Stimulated activated CD8-positive, alpha-beta memory T cell treated with anti-CD3 and anti-CD28 coated beads, Interleukin-12 subunit alpha, Interleukin-12 subunit beta, amount 100 ng/mL, for 24 hours (primary cell): ENCODE measurements around the gene GZMA.

ENCODE experiments used
- DNase-seq: peaks from one replicate; pipeline ENCODE4 v3.0.0-alpha.2; 2020; ENCODE audit errors: extremely low read depth

The GZMA gene

DNA sequence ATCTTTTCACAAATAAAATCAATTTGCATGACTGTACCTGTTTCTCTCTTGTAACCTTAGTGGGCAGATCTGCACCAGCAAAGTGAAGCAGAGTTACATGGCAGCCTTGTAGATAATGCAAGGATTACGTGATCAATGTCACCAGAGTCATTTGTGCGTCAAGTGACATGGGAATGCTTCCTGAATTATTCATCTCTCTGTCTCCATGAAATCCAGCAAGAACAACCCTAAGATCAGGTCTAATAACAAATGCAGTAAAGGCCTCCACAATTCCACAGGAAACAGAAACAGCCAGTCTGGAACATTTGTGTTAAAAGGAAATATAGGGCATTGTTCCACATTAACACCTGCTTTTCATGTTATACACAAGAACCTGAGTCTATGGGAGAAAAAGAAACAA lies 7.8 kb downstream of the GZMA start:
- DNase-seq, result no peak

DNA sequence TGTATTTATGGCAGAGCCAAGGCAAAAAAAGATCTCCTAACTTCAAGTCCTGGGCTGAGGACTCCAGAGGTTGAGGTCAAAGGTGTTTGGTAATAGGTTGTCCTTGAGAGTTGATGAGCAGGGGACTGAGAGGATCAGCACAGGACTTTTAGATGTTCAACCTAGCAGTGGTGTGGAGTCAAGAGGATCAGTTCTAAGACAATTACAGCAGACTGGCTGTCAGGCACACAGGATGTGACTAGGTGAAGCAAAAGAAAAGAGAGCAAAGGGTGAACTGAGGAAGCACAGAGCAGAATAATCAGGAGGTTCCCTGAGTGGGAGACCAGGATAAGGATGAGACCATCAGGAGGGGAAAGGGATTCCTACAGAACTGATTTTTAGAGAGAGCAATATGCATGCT lies 10.9 kb downstream of the GZMA start:
- no peak for DNase-seq

DNA sequence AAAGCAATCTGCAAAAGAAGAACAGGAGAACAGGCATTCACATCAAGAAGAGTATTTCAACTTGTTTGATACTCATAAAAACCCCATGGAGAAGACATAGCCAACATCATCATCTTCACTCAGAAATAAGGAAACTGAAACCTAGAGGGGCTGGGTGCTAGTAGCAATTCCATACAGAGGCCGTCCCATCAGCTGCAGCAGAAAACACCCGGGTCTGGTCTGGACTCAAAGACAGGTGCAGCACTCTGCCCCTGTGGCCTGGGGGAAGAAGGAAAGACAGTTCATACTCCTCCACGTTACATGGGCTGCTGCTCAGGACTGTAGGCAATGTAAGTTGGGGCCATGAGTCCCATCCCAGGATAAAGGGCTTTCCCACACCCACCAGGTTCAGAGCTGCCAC lies 11.6 kb downstream of the GZMA start:
- DNase-seq, result no peak

DNA sequence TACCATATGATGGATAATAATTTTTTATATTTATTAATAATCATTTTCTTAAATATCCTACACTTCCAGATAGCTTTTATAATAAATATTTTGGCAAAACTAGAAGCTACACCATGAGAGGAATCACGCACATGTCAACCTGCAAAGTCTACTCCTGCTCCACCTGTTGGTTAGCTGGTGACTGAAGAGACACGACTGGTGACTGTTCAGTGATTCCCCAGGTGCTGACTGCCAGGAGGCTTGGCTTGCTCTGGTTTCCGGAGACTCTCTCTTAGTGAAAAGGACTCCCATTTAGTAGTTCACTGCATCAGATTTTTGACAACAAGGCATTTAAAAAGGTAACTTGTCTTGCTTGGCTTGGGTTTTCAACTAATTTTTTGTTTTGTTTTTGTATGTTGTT lies 20.9 kb downstream of the GZMA start:
- DNase-seq, result no peak

DNA sequence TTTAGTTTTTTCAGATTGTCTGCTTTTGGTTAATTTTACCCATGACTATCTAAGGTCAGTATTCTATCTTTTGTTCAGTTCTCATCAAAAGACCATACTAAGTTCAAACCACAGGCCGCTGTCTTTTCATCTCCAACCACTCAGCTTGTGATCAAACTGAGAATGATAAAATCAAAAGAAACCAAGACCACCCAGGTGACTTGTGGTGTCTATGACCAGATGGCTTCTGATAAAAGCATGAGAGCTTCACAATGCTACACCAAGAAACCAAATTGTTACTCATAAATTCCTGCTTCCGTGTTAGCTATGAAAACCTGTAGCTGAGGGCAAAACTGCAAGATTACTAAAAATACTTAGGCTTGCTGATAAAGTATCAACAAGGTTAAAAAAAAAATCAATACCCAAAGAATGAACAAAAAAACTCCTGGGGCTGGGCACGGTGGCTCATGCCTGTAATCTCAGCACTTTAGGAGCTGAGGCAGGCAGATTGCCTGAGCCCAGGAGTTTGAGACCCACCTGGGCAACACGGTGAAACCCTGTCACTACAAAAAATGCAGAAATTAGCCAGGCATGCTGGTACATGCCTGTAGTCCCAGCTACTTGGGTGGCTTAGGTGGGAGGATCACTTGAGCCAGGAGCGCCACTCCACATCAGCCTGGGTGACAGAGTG lies 31.7 kb downstream of the GZMA start:
- no peak for DNase-seq

DNA sequence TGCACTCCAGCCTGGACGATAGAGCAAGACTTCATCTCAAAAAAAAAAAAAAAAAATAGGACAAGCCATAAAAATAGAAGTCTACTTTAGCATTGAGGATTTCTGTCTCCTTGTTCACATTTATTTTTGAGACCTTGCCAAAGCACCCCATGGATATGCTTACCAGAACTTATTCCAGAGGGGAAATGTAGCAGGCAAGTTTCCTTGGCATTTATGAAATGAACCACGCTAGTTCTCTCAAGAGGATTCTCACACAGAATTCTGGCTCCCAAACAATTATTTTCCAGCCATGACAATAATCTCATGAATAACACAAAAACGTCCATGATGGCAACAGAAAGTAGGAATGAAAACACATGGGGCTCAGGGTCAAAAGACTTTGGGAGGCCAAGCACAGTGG lies 34.1 kb downstream of the GZMA start:
- no peak for DNase-seq

DNA sequence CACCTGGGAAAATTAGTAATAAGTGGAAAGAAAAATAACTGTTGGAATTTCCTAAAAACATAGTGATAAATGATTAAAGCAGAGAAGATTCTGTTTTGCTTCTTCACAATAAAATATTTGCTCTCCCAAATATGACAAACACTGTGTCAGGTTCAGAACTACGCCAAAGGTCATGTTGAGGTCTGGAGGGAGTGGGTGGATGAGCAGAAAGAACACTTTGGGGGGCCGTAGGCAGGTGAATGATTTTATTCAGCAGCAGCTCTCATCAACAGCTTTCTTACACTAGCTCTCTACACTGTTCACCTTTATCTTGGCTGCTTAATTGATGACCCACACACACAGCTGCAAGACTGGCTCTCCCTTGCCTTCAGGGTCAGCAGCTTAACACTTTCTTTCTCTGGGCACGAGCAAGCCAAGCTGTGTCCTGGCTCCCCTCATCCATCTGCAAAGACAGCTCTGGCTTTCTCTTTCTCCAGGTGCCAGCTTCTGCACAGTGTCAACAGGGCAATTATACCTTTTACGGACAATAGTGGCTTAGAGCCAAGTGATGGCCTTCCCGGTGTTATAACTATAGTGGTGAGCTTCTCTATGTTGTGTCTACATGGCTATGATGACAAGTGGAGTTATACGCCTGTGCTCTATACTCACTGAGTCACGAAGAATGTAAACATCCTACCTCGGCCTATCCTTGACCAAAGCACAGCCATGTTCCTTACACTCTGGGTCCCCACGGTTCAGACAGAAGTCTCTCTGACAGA lies 38.6 kb downstream of the GZMA start:
- DNase-seq, result no peak

DNA sequence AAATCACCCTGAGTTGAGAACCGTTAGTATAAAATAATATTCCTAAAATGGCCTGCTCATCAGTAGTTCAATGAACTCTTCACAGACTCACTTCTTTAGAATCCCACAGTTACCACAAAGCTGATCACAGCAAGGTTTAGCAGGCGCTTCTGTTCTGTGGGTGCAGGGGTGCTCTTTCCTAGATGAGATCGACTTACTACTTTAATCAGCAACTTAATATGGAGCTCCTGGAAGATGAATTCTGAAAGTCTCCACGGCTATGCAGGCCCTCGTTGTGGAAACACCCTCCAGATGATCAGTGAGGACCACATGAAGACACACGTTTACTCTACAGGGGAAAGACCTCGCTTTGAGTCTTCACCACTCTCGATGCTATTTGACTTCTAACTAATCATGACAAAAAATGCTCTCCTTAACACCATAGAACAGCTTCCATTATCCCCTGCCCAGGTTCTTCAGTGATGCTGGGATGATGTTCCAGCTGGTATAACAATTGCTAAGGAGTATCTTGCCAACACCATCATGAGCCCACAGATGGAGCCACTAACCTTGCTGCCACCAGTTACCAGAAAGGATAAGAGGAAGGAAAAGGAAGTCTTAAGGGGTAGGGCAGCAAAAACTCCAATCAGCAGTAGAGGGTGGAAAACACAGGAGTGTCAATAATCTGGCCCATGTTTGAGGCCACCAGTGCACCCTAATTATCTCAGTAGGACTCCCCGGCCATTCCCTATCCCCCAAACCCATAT lies 39.7 kb downstream of the GZMA start:
- DNase-seq, result no peak

DNA sequence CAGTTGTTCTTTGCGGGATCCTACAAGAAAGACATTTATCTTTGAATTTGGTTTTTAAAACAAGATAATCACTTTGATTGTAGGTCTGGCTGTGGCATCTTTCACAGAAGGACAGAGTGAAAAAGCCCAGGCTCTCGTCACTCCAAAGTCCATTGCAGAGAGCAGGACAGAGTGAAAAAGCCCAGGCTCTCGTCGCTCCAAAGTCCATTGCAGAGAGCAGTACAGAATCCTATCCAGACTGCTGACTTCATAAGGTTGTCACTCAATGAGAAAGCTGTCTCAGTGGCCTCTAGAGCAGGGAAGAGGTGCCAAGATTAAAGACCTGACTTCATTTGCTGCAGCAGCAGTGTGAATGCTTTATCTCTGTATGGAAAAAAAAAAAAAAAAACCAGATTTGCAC lies 41.2 kb downstream of the GZMA start:
- no peak for DNase-seq

DNA sequence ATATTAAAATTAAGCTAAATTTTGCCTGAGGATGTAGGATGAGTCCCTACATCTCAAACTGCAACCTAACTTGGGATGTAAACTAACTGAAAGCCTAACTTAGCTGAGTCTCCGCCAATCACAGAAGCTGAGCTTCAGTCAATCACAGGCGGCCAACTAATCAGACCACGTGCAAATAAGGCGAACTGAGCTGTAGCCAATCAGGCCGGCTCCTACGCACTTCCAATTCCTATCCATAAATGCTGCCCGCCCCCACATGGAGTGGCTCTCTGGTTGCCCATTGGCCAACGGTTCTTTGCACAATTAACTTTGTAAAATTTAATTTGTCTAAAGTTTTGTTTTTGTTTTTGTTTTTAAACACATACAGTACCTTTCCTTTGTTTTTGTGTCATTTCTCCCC lies 43.6 kb downstream of the GZMA start:
- DNase-seq, result no peak

DNA sequence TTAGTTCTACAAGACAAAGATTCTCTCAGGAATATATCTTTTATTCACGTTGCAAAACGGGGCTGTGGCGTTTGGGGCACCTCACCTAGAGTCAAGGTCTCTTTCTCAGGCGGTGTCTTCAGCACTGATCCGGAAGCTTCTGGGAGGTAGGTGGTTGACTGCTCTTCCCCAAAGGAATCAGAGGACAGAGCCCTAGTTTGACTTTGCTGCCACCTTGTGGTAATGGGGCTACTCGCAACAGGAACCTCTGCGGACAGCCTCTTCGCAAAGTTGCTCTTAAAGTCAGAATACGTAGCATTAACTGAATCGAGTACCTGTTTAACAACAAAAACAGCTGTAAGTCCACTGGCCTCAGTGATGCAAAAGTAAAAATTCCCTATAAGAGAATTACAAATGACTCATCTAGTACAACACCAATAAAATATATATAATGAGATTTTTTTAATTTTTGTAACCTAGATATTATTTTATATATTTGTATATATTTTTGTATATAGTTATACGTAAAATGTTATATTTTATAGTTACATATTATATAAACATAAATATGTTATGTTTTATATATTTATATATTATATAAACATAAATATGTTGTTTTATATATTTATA lies 44.2 kb downstream of the GZMA start:
- peak; percentile 38 for DNase-seq

DNA sequence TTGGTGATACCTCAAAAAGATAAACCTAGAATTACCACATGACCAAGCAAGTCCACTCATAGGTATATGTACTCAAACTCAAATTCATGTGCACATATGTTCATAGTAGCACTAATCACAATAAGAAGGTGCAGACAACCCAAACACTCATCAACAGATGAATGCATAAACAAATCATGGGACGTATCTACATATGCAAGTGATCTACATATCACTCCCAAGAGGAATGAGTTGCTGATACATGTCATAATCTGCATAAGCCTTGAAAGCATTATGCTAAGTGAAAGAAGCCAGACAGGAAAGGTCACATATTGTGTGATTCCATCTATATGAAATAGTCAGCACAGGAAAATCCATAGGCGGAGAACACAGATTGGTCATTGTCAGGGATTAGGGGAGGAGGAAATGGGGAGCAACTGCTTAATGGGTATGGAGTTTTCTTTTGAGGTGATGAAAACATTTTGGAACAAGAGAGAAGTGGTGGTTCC lies 46.9 kb downstream of the GZMA start:
- no peak for DNase-seq

DNA sequence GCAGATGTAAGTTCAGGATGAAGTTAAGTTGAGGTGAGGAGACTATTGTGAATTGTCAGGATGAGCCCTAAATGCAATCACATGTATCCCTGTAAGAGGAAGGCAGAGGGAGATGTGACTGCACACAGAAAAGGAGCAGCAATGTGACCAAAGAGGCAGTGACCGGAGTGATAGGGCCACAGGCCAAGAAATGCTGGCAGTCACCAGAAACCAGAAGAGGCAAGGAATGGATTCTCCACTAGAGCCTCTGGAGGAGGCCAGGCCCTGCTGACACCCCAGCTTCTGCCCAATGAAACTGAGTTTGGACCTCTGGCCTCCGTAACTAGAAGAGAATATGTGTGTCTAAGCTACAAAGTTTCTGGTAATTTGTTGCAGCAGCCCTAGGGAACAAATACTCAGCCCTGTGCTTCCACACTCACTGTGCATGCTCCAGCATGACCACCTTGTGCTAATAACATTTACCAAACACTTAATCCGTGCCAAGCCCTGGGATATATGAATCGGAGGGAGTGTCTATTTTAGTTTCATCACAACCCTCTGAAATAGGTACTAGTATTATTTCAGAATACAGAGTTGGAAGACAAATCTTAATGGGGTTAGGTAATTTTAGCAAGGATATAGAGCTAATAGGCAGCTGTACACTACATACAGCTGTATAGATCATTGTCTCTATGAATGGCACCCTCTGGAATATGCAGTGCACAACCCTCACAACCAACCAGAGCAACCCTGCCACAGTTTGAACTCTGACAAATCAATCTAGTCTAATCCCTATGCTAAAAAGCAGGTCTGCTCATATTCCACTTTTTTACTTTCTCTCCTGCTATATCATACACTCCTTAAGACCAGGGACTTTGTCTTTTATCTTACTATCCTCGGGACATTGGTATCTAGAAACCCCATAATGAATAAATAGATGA lies 49.7 kb downstream of the GZMA start:
- no peak for DNase-seq

DNA sequence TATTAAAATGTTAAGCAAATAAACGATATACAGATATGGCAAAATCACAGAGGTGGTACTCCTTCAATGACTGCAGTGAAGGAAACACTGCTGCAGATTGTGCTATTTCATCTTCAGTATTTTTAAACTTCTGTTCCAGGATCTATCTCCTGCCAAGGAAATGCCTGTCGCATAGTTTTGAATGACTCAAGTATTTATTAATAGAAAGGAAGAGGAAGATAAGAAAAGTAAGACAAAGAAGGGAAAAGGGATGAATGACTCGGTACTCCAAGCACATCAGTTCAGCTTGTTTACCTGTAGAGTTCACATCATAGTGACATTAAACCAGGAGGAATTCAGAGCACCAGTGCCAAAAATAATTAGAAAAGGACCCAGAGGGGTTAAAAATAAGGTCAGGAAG lies 52.4 kb downstream of the GZMA start:
- no peak for DNase-seq
